CD14-positive monocyte (primary cell): ENCODE data around the gene CEP131. TPM values are rescaled to one million over a fixed set of nuclear protein-coding genes. Genes with fewer than 3 reads are reported as not detected.
"Not testable (repeated sequence)": the region's sequence is repeated elsewhere in the genome, so short reads cannot be mapped to it uniquely, and the experiment has no call there.

Source experiments
- DNase-seq, 3 donors: peaks; one replicate each; pipeline ENCODE4 v3.0.0-alpha.2; 2011 to 2022
- H2AFZ ChIP-seq: 2 replicates; pipeline ENCODE4 v1.6.0; 2012; ENCODE audit warnings: mild to moderate bottlenecking, low read depth, low read length, inconsistent platforms; ENCODE audit not compliant: insufficient read depth, poor library complexity, severe bottlenecking
- H3K27ac ChIP-seq, 2 donors: 1 replicate in 1 of 2; 2 replicates in 1 of 2; pipeline ENCODE4 v1.5.1; 2012 to 2013; ENCODE audit warnings: low read length in 2 of 2, control low read depth in 1 of 2, inconsistent platforms in 1 of 2, low read depth in 1 of 2, mild to moderate bottlenecking in 1 of 2
- H3K27me3 ChIP-seq, 2 donors: one replicate each; pipeline versions ENCODE4 v1.6.0 to v1.6.1; 2011 to 2013; ENCODE audit warnings: low read length in 2 of 2; ENCODE audit not compliant: control insufficient read depth in 2 of 2, insufficient read depth in 2 of 2
- H3K36me3 ChIP-seq, 2 donors: replicated peaks in 1 of 2; 1 replicate in 1 of 2; 2 replicates in 1 of 2; pipeline versions ENCODE4 v1.5.1 to v1.6.1; 2012 to 2013; ENCODE audit warnings: low read length in 2 of 2, control low read depth in 1 of 2, inconsistent platforms in 1 of 2, mild to moderate bottlenecking in 1 of 2; ENCODE audit not compliant: insufficient read depth in 2 of 2, control insufficient read depth in 1 of 2
- H3K4me1 ChIP-seq, 2 donors: 1 replicate in 1 of 2; 2 replicates in 1 of 2; pipeline versions ENCODE4 v1.5.1 to v1.6.1; 2012 to 2013; ENCODE audit warnings: low read length in 2 of 2, control low read depth in 1 of 2, inconsistent platforms in 1 of 2, mild to moderate bottlenecking in 1 of 2, moderate library complexity in 1 of 2; ENCODE audit not compliant: insufficient read depth in 2 of 2, control insufficient read depth in 1 of 2
- H3K4me2 ChIP-seq: replicated peaks from 2 replicates; pipeline ENCODE3; 2012; ENCODE audit warnings: low read length, moderate library complexity, mild to moderate bottlenecking; ENCODE audit not compliant: poor library complexity, severe bottlenecking; ENCODE audit errors: extremely low read depth
- H3K4me3 ChIP-seq, 3 experiments: fragments of 200-600 bp in 1 of 3; sonication (generic) in 1 of 3; replicated peaks in 1 of 3; 1 replicate in 2 of 3; 2 replicates in 1 of 3; pipeline ENCODE4 v1.5.1; 2011 to 2013; ENCODE audit warnings: low read length in 3 of 3, mild to moderate bottlenecking in 3 of 3, control low read depth in 2 of 3, low read depth in 2 of 3, inconsistent platforms in 1 of 3, moderate library complexity in 1 of 3
- H3K79me2 ChIP-seq: 2 replicates; pipeline ENCODE4 v1.6.0; 2012; ENCODE audit warnings: mild to moderate bottlenecking, control low read depth, inconsistent platforms, low read length, moderate library complexity; ENCODE audit not compliant: insufficient read depth
- H3K9ac ChIP-seq: 2 replicates; pipeline ENCODE4 v1.6.0; 2017; ENCODE audit warnings: low read length, mild to moderate bottlenecking; ENCODE audit not compliant: insufficient read depth, poor library complexity, severe bottlenecking
- H3K9me3 ChIP-seq, 2 donors: replicated peaks in 1 of 2; 1 replicate in 1 of 2; 2 replicates in 1 of 2; pipeline versions ENCODE4 v1.5.1 to v1.6.1; 2012 to 2013; ENCODE audit warnings: low read length in 2 of 2, control low read depth in 1 of 2; ENCODE audit not compliant: control insufficient read depth in 1 of 2, insufficient read depth in 1 of 2
- H4K20me1 ChIP-seq: 2 replicates; pipeline ENCODE4 v1.6.0; 2012; ENCODE audit warnings: mild to moderate bottlenecking, low read length, control low read depth, moderate library complexity; ENCODE audit not compliant: insufficient read depth
- H3K27ac Mint-ChIP-seq, 7 donors: one replicate each; pipeline ENCODE4 v1.8.0; 2020; ENCODE audit warnings: mild to moderate bottlenecking in 7 of 7, mixed read lengths in 7 of 7, moderate library complexity in 6 of 7, inconsistent platforms in 2 of 7
- H3K27me3 Mint-ChIP-seq, 3 donors: one replicate each; pipeline ENCODE4 v1.8.0; 2021 to 2022; ENCODE audit warnings: low read depth in 3 of 3, mild to moderate bottlenecking in 3 of 3, mixed read lengths in 3 of 3, moderate library complexity in 3 of 3, inconsistent platforms in 1 of 3
- H3K36me3 Mint-ChIP-seq, 2 donors: one replicate each; pipeline ENCODE4 v1.8.0; 2020; ENCODE audit warnings: mixed read lengths in 2 of 2, inconsistent platforms in 1 of 2, mild to moderate bottlenecking in 1 of 2
- H3K4me1 Mint-ChIP-seq: one replicate; pipeline ENCODE4 v1.8.0; 2020; ENCODE audit warnings: mild to moderate bottlenecking, mixed read lengths
- H3K4me3 Mint-ChIP-seq, 2 donors: one replicate each; pipeline ENCODE4 v1.8.0; 2020; ENCODE audit warnings: mild to moderate bottlenecking in 2 of 2, mixed read lengths in 2 of 2, moderate library complexity in 1 of 2
- H3K9me3 Mint-ChIP-seq, 7 donors: one replicate each; pipeline ENCODE4 v1.8.0; 2020 to 2022; ENCODE audit warnings: mixed read lengths in 7 of 7, mild to moderate bottlenecking in 6 of 7, moderate library complexity in 6 of 7, inconsistent platforms in 2 of 7
- CTCF ChIP-seq: fragments of 200-600 bp; IDR thresholded peaks from one replicate; pipeline ENCODE4 v1.8.0; 2022; ENCODE audit warnings: antibody characterized with exemption, mild to moderate bottlenecking
- WGBS: methylation state at CpG from one replicate; pipeline ENCODE4 v1.1.5; 2013; ENCODE audit warnings: missing lambda C conversion rate; ENCODE audit not compliant: insufficient coverage; 5-methylcytosine and 5-hydroxymethylcytosine counted together
- intact Hi-C, 2 donors: fragments of 100-400 bp; cut with micrococcal nuclease; formaldehyde crosslinking; loops; one replicate each; pipeline versions ENCODE4 v1.15.0 to v1.15.1; 2023
- polyA plus RNA-seq, 3 donors: library from polyadenylated mRNA; depleted of rRNA in 1 of 3; unstranded in 2 of 3; stranded (reverse) in 1 of 3; fragments of 300-500 nt in 2 of 3; fragments of >200 nt in 1 of 3; fragmentation: Illumina TruSeq in 2 of 3; gene quantifications; 1 replicate in 2 of 3; 2 replicates in 1 of 3; pipeline ENCODE4 v1.2.3, GENCODE V29; 2012 to 2021

CEP131 gene
- polyA plus RNA-seq, 3 donors: 0.69 to 9.7 (median 1.0) TPM

GRCh38 chr17:81147701-81148100 lies 75.1 kb downstream of the CEP131 start:
- Mint-ChIP-seq H3K4me3 (no peak overlapping the region), H3K27me3 (peaks cover under 1 to 2% (median 2%) of the 10 kb centered on the region in 3 donors), H3K36me3 (peaks cover 10 to 34% of the 10 kb centered on the region in 2 donors), H3K4me1 (peaks cover 61% of the 10 kb centered on the region), H3K27ac (peak overlapping the region in 1 of 7 donors; percentile 17), H3K9me3 (peaks cover 0 to 4% (median 0%) of the 10 kb centered on the region in 7 donors)
- no peaks in the 10 kb centered on the region for H3K36me3 ChIP-seq
- H3K79me2 ChIP-seq: peaks cover 30% of the 10 kb centered on the region
- 94% methylated on average over 6 of the region's 10 CpGs for WGBS
- H3K9me3 ChIP-seq: no peaks in the 10 kb centered on the region
- H3K27ac ChIP-seq: no peak overlapping the region
- no peak for TF ChIP-seq CTCF
- no peaks in the 10 kb centered on the region for H4K20me1 ChIP-seq
- no peak overlapping the region for H3K4me2 ChIP-seq
- intact Hi-C loops: no loop called here
- no peaks in the 10 kb centered on the region for H3K27me3 ChIP-seq
- H3K9ac ChIP-seq: no peak overlapping the region
- peaks cover 48 to 60% of the 10 kb centered on the region in 2 donors for H3K4me1 ChIP-seq
- no peak overlapping the region for H2AFZ ChIP-seq
- DNase-seq: no peak
- no peak overlapping the region for H3K4me3 ChIP-seq

- H2AFZ ChIP-seq, H3K4me3 ChIP-seq, H3K9me3 Mint-ChIP-seq, H3K9ac ChIP-seq, H3K4me3 Mint-ChIP-seq, H3K36me3 ChIP-seq, H3K27me3 ChIP-seq, intact Hi-C loops, H3K27ac ChIP-seq, H3K27me3 Mint-ChIP-seq, H3K9me3 ChIP-seq, H3K4me2 ChIP-seq: not testable (repeated sequence)
- Histone ChIP-seq H4K20me1 (peaks cover 11% of the 10 kb centered on the region), H3K79me2 (peaks cover 24% of the 10 kb centered on the region), H3K4me1 (peaks cover 33 to 49% of the 10 kb centered on the region in 2 donors)
- WGBS: no CpG with 5 or more reads among the region's 10 CpGs
- peak in 2 of 3 donors; percentile 34 to 59 for DNase-seq
- H3K4me1 Mint-ChIP-seq: peaks cover 47% of the 10 kb centered on the region
- peaks cover 4 to 24% of the 10 kb centered on the region in 2 donors for H3K36me3 Mint-ChIP-seq
- peak overlapping the region in 5 of 7 donors; percentile 18 to 74 (median 52) for H3K27ac Mint-ChIP-seq
These were observed 76.6 kb downstream of the CEP131 start for GRCh38 chr17:81146208-81146607.
